Measurements from ENCODE around the gene RXFP4.

Gene RXFP4

GRCh38 chr1:155957411-155957915 lies 16.0 kb downstream of the RXFP4 start:
- POLR2A ChIA-PET: interaction anchor here (0.5 to 1.9 kb wide), 3 partner anchors 10 to 21 kb away, joined by 3 to 6 read pairs (median 4); partner anchors contain the start of gene ARHGEF2
- H3K4me3 ChIP-seq (ENCODE audit: low read depth, low read length): no peak overlapping the region
- CTCF ChIA-PET: interaction anchor here (0.9 to 4.3 kb wide), 4 partner anchors 9 to 32 kb away, joined by 3 to 30 read pairs (median 5); no protein-coding TSS in a partner anchor
- no peak for DNase-seq (ENCODE audit: low read depth, low spot score)
- TF ChIP-seq, protein P1, sequence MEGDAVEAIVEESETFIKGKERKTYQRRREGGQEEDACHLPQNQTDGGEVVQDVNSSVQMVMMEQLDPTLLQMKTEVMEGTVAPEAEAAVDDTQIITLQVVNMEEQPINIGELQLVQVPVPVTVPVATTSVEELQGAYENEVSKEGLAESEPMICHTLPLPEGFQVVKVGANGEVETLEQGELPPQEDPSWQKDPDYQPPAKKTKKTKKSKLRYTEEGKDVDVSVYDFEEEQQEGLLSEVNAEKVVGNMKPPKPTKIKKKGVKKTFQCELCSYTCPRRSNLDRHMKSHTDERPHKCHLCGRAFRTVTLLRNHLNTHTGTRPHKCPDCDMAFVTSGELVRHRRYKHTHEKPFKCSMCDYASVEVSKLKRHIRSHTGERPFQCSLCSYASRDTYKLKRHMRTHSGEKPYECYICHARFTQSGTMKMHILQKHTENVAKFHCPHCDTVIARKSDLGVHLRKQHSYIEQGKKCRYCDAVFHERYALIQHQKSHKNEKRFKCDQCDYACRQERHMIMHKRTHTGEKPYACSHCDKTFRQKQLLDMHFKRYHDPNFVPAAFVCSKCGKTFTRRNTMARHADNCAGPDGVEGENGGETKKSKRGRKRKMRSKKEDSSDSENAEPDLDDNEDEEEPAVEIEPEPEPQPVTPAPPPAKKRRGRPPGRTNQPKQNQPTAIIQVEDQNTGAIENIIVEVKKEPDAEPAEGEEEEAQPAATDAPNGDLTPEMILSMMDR (IDR thresholded peaks at IDR 0.05; ENCODE audit: insufficient read depth, low read length, missing control alignments): no peak

GRCh38 chr1:155960081-155960745 lies 18.8 kb downstream of the RXFP4 start:
- CTCF ChIA-PET: interaction anchor here (0.9 to 3.4 kb wide), 5 partner anchors 15 to 50 kb away, joined by 3 to 33 read pairs (median 3); no protein-coding TSS in a partner anchor

GRCh38 chr1:155961937-155962336 lies 20.5 kb downstream of the RXFP4 start:
- no peak overlapping the region for H3K4me3 ChIP-seq (ENCODE audit: low read depth, low read length)
- DNase-seq (ENCODE audit: low read depth, low spot score): peak; percentile 74
- POLR2A ChIA-PET: interaction anchor here (0.7 to 4.9 kb wide), 6 partner anchors 8 to 41 kb away, joined by 3 to 58 read pairs (median 4); partner anchors contain the start of gene ARHGEF2
- TF ChIP-seq, protein P1 (IDR thresholded peaks at IDR 0.05; ENCODE audit: insufficient read depth, low read length, missing control alignments): peak; percentile 71
- CTCF ChIA-PET: interaction anchor here (0.6 to 3.7 kb wide), 8 partner anchors 11 to 168 kb away, joined by 3 to 33 read pairs (median 4); partner anchors contain the start of gene ARHGEF2

More at GRCh38 chr1:155960081-155960745, 18.8 kb downstream of the RXFP4 start:
- H3K4me3 ChIP-seq (ENCODE audit: low read depth, low read length): no peak overlapping the region
- POLR2A ChIA-PET: interaction anchor here (4.9 kb wide), 1 partner anchor 16 kb away, joined by 58 read pairs; the partner anchor contains the start of gene ARHGEF2
- TF ChIP-seq, protein P1 (IDR thresholded peaks at IDR 0.05; ENCODE audit: insufficient read depth, low read length, missing control alignments): no peak
- no peak for DNase-seq (ENCODE audit: low read depth, low spot score)

DNA sequence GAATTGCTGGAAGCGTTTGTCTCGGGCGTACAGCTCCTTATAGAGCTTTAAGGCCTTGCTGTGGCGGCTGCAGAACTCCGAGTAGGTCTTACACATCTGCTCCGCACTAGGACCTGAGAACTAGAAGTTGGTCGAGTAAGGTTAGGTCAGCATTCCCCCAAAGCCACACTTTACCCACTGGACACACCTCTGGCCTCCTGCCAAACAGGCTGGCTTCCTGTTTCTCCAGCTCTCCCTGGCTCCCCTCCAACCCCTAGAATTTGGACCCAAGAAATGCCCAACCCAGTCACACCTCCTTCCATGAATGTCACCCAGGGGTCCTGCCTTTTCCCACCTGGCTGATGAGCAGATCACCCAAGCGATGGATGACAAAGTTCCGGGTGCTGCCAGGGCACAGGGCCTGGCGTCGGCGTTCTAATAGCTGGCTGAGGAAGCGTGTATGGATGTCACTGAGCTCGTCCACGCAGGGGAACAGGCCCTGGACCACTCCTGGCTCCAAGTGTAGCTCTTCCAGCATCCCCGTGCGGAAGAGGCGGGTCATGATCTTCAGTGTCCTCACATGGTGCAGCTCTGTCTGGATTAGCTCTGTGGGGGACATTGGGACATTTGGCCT lies 21.3 kb downstream of the RXFP4 start:
- ChIA-PET CTCF (interaction anchor here (0.7 to 3.7 kb wide), 5 partner anchors 14 to 167 kb away, joined by 3 to 33 read pairs (median 5); partner anchors contain the start of gene ARHGEF2), POLR2A (interaction anchor here (0.5 to 4.9 kb wide), 7 partner anchors 9 to 31 kb away, joined by 3 to 58 read pairs (median 3); partner anchors contain the start of gene ARHGEF2)
- no peak for DNase-seq (ENCODE audit: low read depth, low spot score)
- H3K4me3 ChIP-seq (ENCODE audit: low read depth, low read length): no peak overlapping the region
- TF ChIP-seq, protein P1 (IDR thresholded peaks at IDR 0.05; ENCODE audit: insufficient read depth, low read length, missing control alignments): no peak

GRCh38 chr1:155964193-155964592 lies 22.8 kb downstream of the RXFP4 start:
- no peak overlapping the region for H3K4me3 ChIP-seq (ENCODE audit: low read depth, low read length)
- DNase-seq (ENCODE audit: low read depth, low spot score): no peak
- TF ChIP-seq, protein P1 (IDR thresholded peaks at IDR 0.05; ENCODE audit: insufficient read depth, low read length, missing control alignments): no peak
- ChIA-PET CTCF (interaction anchor here (1.2 to 3.7 kb wide), 2 partner anchors 9 to 13 kb away, joined by 3 to 22 read pairs; partner anchors contain the start of gene ARHGEF2), POLR2A (interaction anchor here (1.6 to 4.9 kb wide), 3 partner anchors 12 to 22 kb away, joined by 3 to 58 read pairs (median 19); partner anchors contain the start of gene ARHGEF2)

Data from AG04449 (cell line).